Upper lobe of right lung (tissue), 1 donor: ENCODE data around the gene TUBB1. TPM values are rescaled to one million over a fixed set of nuclear protein-coding genes. Genes with fewer than 3 reads are reported as not detected.

Experiments used
- ATAC-seq: fragments of 200-7000 bp; cut with Tn5 transposase; one replicate; pipeline ENCODE4 v1.9.1; 2020; ENCODE audit warnings: mild to moderate bottlenecking, moderate library complexity
- DNase-seq: peaks from one replicate; pipeline ENCODE4 v3.0.0-alpha.2; 2020
- H3K27ac ChIP-seq: fragments of 200-600 bp; one replicate; pipeline ENCODE4 v1.8.0; 2022
- H3K27me3 ChIP-seq: fragments of 200-600 bp; one replicate; pipeline ENCODE4 v1.8.0; 2022; ENCODE audit warnings: mild to moderate bottlenecking
- H3K36me3 ChIP-seq: fragments of 200-600 bp; one replicate; pipeline ENCODE4 v1.8.0; 2022
- H3K4me1 ChIP-seq: fragments of 200-600 bp; one replicate; pipeline ENCODE4 v1.8.0; 2022
- H3K4me3 ChIP-seq: fragments of 200-600 bp; one replicate; pipeline ENCODE4 v1.8.0; 2022; ENCODE audit warnings: mild to moderate bottlenecking
- H3K9me3 ChIP-seq: fragments of 200-600 bp; one replicate; pipeline ENCODE4 v1.8.0; 2022
- intact Hi-C: fragments of 100-400 bp; cut with DNase I; formaldehyde crosslinking; loops from one replicate; pipeline ENCODE4 v1.11.0; 2022
- total RNA-seq: library from RNA; stranded (reverse); fragmentation: NEBNext Ultra II Directional; extraction: Animal tissue kit (Norgen Biotek cat#: 25700); gene quantifications from one replicate; pipeline ENCODE4 v1.2.1, GENCODE V29; 2021
- TF ChIP-seq, protein P1 (sequence below): fragments of 200-600 bp; IDR thresholded peaks from one replicate; pipeline ENCODE4 v1.8.0; 2022; ENCODE audit warnings: antibody characterized with exemption
- donor health status: DM: no; HTN: yes; CAD: no; lungs with severe emphysema.

TUBB1 gene
- total RNA-seq, 1 donor from 2014 or later: 3.0 TPM

DNA sequence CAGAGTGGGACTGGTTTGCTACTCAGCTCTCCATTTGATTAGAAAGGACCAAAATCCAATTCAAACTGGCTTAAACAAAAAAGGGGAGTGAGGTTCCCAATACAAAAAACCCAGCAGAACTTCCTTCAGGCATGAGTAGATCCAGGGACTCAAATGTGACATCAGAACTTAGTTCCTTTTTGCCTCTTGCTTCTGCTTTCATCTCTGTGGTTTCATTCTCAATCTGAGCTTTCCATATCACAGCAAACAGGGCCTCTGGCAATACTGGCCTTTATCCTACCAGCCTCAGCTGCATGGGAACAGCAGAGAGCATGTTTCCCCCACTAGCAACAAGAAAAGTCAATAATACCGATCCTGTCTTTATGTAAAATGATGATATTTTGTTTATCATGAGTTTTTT lies 52.0 kb downstream of the TUBB1 start:
- ATAC-seq (peak; percentile 84), DNase-seq (no peak)
- Histone ChIP-seq H3K36me3 (no peaks in the 10 kb centered on the region), H3K4me3 (no peak overlapping the region), H3K27ac (no peak overlapping the region), H3K4me1 (no peaks in the 10 kb centered on the region), H3K27me3 (no peaks in the 10 kb centered on the region), H3K9me3 (no peaks in the 10 kb centered on the region)
- TF ChIP-seq, protein P1, sequence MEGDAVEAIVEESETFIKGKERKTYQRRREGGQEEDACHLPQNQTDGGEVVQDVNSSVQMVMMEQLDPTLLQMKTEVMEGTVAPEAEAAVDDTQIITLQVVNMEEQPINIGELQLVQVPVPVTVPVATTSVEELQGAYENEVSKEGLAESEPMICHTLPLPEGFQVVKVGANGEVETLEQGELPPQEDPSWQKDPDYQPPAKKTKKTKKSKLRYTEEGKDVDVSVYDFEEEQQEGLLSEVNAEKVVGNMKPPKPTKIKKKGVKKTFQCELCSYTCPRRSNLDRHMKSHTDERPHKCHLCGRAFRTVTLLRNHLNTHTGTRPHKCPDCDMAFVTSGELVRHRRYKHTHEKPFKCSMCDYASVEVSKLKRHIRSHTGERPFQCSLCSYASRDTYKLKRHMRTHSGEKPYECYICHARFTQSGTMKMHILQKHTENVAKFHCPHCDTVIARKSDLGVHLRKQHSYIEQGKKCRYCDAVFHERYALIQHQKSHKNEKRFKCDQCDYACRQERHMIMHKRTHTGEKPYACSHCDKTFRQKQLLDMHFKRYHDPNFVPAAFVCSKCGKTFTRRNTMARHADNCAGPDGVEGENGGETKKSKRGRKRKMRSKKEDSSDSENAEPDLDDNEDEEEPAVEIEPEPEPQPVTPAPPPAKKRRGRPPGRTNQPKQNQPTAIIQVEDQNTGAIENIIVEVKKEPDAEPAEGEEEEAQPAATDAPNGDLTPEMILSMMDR: no peak
- intact Hi-C loops: no loop called here

GRCh38 chr20:59073582-59073981 lies 54.4 kb downstream of the TUBB1 start:
- DNase-seq: no peak
- intact Hi-C loops: no loop called here
- H3K4me3 ChIP-seq: no peak overlapping the region
- no peak overlapping the region for H3K27ac ChIP-seq
- no peaks in the 10 kb centered on the region for H3K36me3 ChIP-seq
- H3K27me3 ChIP-seq: no peaks in the 10 kb centered on the region
- TF ChIP-seq, protein P1: no peak
- no peak for ATAC-seq
- no peaks in the 10 kb centered on the region for H3K9me3 ChIP-seq
- H3K4me1 ChIP-seq: no peaks in the 10 kb centered on the region

- no peaks in the 10 kb centered on the region for H3K36me3 ChIP-seq
- TF ChIP-seq, protein P1: no peak
- H3K4me3 ChIP-seq: no peak overlapping the region
- DNase-seq: no peak
- no peaks in the 10 kb centered on the region for H3K4me1 ChIP-seq
- H3K27me3 ChIP-seq: no peaks in the 10 kb centered on the region
- ATAC-seq: no peak
- H3K9me3 ChIP-seq: no peaks in the 10 kb centered on the region
- intact Hi-C loops: no loop called here
- no peak overlapping the region for H3K27ac ChIP-seq
Measured at GRCh38 chr20:59074456-59074855, 55.2 kb downstream of the TUBB1 start.

DNA sequence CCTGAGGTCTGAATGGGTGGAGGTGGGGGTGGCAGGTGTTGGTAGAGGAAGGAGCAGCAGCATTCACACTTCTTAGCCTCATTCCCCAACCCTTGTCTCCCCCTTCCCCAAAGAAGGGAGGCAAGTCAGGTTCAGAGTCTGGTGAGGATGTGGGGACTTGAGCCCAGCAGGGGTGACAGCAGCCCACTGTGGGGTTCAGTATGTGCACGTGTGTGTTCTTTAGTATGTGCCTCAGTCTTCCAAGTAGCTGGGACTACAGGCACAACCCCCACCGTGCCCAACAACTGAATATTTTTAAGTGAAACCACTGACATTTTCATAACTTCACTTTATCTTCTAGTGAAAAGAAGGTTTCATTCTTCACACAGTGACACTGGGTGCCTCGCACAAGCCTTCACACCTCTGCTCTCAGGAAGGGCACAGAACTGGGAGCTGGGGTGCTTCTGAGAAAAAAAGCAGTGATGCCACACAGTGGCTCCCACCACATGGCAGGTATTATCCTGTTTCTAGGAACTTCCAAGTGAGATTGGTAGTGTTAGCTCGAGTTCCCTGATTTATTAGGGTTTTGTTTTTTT lies 56.8 kb downstream of the TUBB1 start:
- no peak overlapping the region for H3K4me3 ChIP-seq
- no peaks in the 10 kb centered on the region for H3K27me3 ChIP-seq
- H3K36me3 ChIP-seq: no peaks in the 10 kb centered on the region
- H3K9me3 ChIP-seq: no peaks in the 10 kb centered on the region
- intact Hi-C loops: no loop called here
- H3K4me1 ChIP-seq: no peaks in the 10 kb centered on the region
- H3K27ac ChIP-seq: no peak overlapping the region
- no peak for ATAC-seq
- no peak for DNase-seq
- TF ChIP-seq, protein P1: no peak

Other genes with a start within 250 kb of the TUBB1 start
- gene GNAS-AS1, start 168.5 kb upstream of the TUBB1 start, total RNA-seq: 1.1 TPM
- 746 TPM for gene GNAS, start 166.7 kb upstream of the TUBB1 start, total RNA-seq
- 51.2 TPM for gene NELFCD, start 38.2 kb upstream of the TUBB1 start, total RNA-seq
- gene CTSZ, start 12.2 kb upstream of the TUBB1 start, total RNA-seq: 355 TPM
- 59.7 TPM for gene ATP5F1E, start 12.9 kb downstream of the TUBB1 start, total RNA-seq
- gene PRELID3B, start 23.4 kb downstream of the TUBB1 start, total RNA-seq: 47.2 TPM
- gene ZNF831, start 144.4 kb downstream of the TUBB1 start, total RNA-seq: 1.0 TPM